Tibial nerve (tissue), 3 donors: ENCODE measurements around the gene NUBP2.

ENCODE experiments used
- POLR2A ChIP-seq, 2 donors: fragments of 450-650 bp; IDR thresholded peaks; one replicate each; pipeline ENCODE4 v1.6.1; 2017; ENCODE audit warnings: antibody characterized with exemption in 2 of 2, mild to moderate bottlenecking in 2 of 2, moderate library complexity in 2 of 2
- TF ChIP-seq, protein P1 (sequence below), 5 experiments: fragments of 200-600 bp in 3 of 5; fragments of 450-650 bp in 2 of 5; sonication (generic) in 3 of 5; IDR thresholded peaks; one replicate each; pipeline ENCODE4 v1.5.1; 2016 to 2019; ENCODE audit warnings: antibody characterized with exemption in 5 of 5, mild to moderate bottlenecking in 3 of 5, moderate library complexity in 2 of 5

DNA sequence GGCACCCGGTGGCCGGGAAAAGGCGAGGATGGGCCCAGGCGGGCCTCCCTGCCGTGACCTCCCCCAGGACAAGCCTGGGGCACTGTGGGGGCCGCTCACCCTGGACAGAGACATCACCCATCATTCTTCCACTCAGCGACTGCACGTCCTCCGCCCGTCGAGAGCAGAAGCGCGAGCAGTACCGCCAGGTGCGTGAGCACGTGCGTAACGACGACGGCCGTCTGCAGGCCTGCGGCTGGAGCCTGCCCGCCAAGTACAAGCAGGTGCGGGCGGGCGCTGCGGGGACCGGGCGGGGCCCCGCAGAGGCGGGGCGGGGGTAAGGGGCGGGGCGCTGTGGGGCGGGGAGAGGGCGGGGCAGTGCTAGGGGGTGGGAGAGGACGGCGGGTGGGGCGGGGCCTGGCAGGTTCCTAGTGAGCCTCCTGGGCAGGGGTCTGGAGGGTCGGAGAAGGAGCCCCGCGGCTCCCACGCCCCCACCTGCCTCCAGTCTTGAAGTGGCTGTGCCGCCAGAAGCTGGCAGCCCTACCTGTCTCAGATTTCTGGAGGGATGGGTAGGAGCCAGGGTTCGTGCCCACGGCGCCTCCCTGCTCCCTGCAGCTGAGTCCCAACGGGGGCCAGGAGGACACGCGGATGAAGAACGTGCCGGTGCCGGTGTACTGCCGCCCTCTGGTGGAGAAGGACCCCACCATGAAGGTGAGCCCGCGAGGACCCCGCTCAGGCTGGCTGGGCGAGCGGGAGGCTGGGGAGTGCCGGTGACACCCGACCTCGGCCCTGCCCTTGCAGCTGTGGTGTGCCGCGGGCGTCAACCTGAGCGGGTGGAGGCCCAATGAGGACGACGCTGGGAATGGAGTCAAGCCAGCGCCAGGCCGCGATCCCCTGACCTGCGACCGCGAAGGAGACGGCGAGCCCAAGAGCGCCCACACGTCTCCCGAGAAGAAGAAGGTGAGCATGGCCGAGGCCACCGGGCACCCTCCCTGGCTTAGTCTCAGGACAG lies 18.9 kb upstream of the NUBP2 start:
- TF ChIP-seq POLR2A (IDR thresholded peaks at IDR 0.05), result no peak
- TF ChIP-seq, protein P1, sequence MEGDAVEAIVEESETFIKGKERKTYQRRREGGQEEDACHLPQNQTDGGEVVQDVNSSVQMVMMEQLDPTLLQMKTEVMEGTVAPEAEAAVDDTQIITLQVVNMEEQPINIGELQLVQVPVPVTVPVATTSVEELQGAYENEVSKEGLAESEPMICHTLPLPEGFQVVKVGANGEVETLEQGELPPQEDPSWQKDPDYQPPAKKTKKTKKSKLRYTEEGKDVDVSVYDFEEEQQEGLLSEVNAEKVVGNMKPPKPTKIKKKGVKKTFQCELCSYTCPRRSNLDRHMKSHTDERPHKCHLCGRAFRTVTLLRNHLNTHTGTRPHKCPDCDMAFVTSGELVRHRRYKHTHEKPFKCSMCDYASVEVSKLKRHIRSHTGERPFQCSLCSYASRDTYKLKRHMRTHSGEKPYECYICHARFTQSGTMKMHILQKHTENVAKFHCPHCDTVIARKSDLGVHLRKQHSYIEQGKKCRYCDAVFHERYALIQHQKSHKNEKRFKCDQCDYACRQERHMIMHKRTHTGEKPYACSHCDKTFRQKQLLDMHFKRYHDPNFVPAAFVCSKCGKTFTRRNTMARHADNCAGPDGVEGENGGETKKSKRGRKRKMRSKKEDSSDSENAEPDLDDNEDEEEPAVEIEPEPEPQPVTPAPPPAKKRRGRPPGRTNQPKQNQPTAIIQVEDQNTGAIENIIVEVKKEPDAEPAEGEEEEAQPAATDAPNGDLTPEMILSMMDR (IDR thresholded peaks at IDR 0.05), result peak in 4 of 5 experiments; percentile 9 to 38 (median 30)
